ENCODE results near the gene NTM.

DNA sequence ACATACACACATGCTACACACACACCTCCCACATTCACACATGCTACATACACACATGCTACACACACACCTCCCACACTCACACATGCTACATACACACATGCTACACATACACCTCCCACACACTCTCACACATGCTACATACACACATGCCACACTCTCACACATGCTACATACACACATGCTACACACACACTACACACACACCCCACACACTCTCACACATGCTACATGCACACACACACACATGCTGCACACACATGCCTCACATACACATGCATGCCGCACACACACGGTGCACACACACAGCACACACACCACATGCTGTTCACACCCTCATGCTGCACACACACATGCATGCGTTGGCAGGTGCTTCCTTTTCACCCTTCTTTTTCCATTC is 495.4 kb downstream of the NTM start:
- no peak for TF ChIP-seq POLR2AphosphoS5 (IDR thresholded peaks at IDR 0.05)
- TF ChIP-seq, protein P1, sequence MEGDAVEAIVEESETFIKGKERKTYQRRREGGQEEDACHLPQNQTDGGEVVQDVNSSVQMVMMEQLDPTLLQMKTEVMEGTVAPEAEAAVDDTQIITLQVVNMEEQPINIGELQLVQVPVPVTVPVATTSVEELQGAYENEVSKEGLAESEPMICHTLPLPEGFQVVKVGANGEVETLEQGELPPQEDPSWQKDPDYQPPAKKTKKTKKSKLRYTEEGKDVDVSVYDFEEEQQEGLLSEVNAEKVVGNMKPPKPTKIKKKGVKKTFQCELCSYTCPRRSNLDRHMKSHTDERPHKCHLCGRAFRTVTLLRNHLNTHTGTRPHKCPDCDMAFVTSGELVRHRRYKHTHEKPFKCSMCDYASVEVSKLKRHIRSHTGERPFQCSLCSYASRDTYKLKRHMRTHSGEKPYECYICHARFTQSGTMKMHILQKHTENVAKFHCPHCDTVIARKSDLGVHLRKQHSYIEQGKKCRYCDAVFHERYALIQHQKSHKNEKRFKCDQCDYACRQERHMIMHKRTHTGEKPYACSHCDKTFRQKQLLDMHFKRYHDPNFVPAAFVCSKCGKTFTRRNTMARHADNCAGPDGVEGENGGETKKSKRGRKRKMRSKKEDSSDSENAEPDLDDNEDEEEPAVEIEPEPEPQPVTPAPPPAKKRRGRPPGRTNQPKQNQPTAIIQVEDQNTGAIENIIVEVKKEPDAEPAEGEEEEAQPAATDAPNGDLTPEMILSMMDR (IDR thresholded peaks at IDR 0.05), result no peak
- TF ChIP-seq POLR2A (IDR thresholded peaks at IDR 0.05), result no peak

All from breast epithelium (tissue), 3 donors.